Kasumi-1 (cell line): ENCODE data around the gene OXTR.

Source experiments
- DNase-seq, 2 experiments: peaks; one replicate each; lab custom pipeline; 2025; lab: John Stamatoyannopoulos, UW

The OXTR gene

GRCh38 chr3:8712045-8712907, 57.1 kb downstream of the OXTR start:
- no peak for DNase-seq

- no peak for DNase-seq
Measured at GRCh38 chr3:8709801-8710507, 59.5 kb downstream of the OXTR start.

GRCh38 chr3:8709287-8709686, 60.1 kb downstream of the OXTR start:
- DNase-seq, result no peak

GRCh38 chr3:8705575-8705974, 63.8 kb downstream of the OXTR start:
- DNase-seq, result no peak

GRCh38 chr3:8702560-8702959, 66.9 kb downstream of the OXTR start:
- DNase-seq, result no peak
